ENCODE data around the gene TCTN2.

- TF ChIP-seq, protein P1, sequence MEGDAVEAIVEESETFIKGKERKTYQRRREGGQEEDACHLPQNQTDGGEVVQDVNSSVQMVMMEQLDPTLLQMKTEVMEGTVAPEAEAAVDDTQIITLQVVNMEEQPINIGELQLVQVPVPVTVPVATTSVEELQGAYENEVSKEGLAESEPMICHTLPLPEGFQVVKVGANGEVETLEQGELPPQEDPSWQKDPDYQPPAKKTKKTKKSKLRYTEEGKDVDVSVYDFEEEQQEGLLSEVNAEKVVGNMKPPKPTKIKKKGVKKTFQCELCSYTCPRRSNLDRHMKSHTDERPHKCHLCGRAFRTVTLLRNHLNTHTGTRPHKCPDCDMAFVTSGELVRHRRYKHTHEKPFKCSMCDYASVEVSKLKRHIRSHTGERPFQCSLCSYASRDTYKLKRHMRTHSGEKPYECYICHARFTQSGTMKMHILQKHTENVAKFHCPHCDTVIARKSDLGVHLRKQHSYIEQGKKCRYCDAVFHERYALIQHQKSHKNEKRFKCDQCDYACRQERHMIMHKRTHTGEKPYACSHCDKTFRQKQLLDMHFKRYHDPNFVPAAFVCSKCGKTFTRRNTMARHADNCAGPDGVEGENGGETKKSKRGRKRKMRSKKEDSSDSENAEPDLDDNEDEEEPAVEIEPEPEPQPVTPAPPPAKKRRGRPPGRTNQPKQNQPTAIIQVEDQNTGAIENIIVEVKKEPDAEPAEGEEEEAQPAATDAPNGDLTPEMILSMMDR (IDR thresholded peaks at IDR 0.05) = no peak
- TF ChIP-seq POLR2A (IDR thresholded peaks at IDR 0.05) (no peak), POLR2AphosphoS5 (IDR thresholded peaks at IDR 0.05; ENCODE audit: insufficient read depth in 1 of 2, low read depth in 1 of 2) (no peak)
These were observed 56.0 kb downstream of the TCTN2 start for GRCh38 chr12:123726962-123727361.
